ENCODE results near the gene HPN.

- TF ChIP-seq FOXM1 (IDR thresholded peaks at IDR 0.05; ENCODE audit: borderline replicate concordance) = no peak
- TF ChIP-seq TARDBP (IDR thresholded peaks at IDR 0.05) = no peak
These were observed 18.8 kb downstream of the HPN start for GRCh38 chr19:35060160-35060855.

All from HEK293T (cell line).